Endothelial cell of umbilical vein (primary cell): ENCODE data around the gene PEAK3.

Experiments used
- GATA2 ChIP-seq: IDR thresholded peaks from 2 replicates; pipeline ENCODE4 v1.7.0; 2011; ENCODE audit warnings: low read depth, mild to moderate bottlenecking, moderate library complexity, mixed read lengths, low read length; ENCODE audit not compliant: insufficient read length, insufficient read depth
- POLR2A ChIP-seq: IDR thresholded peaks from 2 replicates; pipeline ENCODE4 v1.6.1; 2012; ENCODE audit warnings: low read depth, mild to moderate bottlenecking, control low read depth, low read length

DNA sequence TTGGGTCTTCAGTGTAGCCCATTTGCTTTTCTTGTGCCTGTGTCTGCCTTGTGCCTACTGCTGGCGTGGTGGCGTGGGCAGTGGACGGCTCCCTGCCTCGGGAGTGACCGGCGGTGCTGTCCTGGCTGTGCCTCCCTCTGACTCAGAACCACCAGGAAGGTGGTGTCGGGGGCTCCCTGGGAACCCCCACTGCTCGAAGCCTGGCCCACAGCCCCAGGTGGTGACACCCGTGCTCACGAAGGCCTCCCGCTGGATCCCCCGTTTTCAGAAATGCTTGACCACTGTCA is 37.9 kb downstream of the PEAK3 start:
- TF ChIP-seq POLR2A (no peak), GATA2 (no peak)
